Measurements from ENCODE around the gene SUSD4. TPM values are rescaled to one million over a fixed set of nuclear protein-coding genes. Genes with fewer than 3 reads are reported as not detected.

The SUSD4 gene
- total RNA-seq, 1 donor from 2014 or later, result 26.3 TPM

GRCh38 chr1:223343692-223344091, 20.3 kb downstream of the SUSD4 start:
- Histone ChIP-seq H3K36me3 (no peaks in the 10 kb centered on the region), H3K4me3 (no peak overlapping the region), H3K27ac (no peak overlapping the region), H3K9me3 (no peaks in the 10 kb centered on the region), H3K4me1 (peaks cover 7% of the 10 kb centered on the region), H3K27me3 (no peaks in the 10 kb centered on the region)
- TF ChIP-seq CTCF (IDR thresholded peaks at IDR 0.05) (no peak), POLR2AphosphoS5 (IDR thresholded peaks at IDR 0.05; ENCODE audit: insufficient read depth in 1 of 2, low read depth in 1 of 2) (no peak), POLR2A (IDR thresholded peaks at IDR 0.05) (no peak)
- DNase-seq (ENCODE audit: extremely low spot score in 2 of 2), result no peak
- intact Hi-C loops (cut with DNase I), result no loop called here

GRCh38 chr1:223341121-223341520, 22.9 kb downstream of the SUSD4 start:
- no peaks in the 10 kb centered on the region for H3K27me3 ChIP-seq
- no peaks in the 10 kb centered on the region for H3K36me3 ChIP-seq
- no peak for TF ChIP-seq POLR2A (IDR thresholded peaks at IDR 0.05)
- no peak for TF ChIP-seq POLR2AphosphoS5 (IDR thresholded peaks at IDR 0.05; ENCODE audit: insufficient read depth in 1 of 2, low read depth in 1 of 2)
- no peak for TF ChIP-seq CTCF (IDR thresholded peaks at IDR 0.05)
- intact Hi-C loops (cut with DNase I), result no loop called here
- no peak overlapping the region for H3K4me3 ChIP-seq
- H3K9me3 ChIP-seq, result no peaks in the 10 kb centered on the region
- no peak overlapping the region for H3K27ac ChIP-seq
- DNase-seq (ENCODE audit: extremely low spot score in 2 of 2), result no peak
- H3K4me1 ChIP-seq, result peaks cover 7% of the 10 kb centered on the region

- no peak for DNase-seq (ENCODE audit: extremely low spot score in 2 of 2)
- no peak overlapping the region for H3K27ac ChIP-seq
Measured at GRCh38 chr1:223340637-223341036, 23.3 kb downstream of the SUSD4 start.

GRCh38 chr1:223339861-223340260, 24.1 kb downstream of the SUSD4 start:
- DNase-seq (ENCODE audit: extremely low spot score in 2 of 2), result no peak
- H3K9me3 ChIP-seq, result no peaks in the 10 kb centered on the region
- intact Hi-C loops (cut with DNase I), result no loop called here
- TF ChIP-seq POLR2AphosphoS5 (IDR thresholded peaks at IDR 0.05; ENCODE audit: insufficient read depth in 1 of 2, low read depth in 1 of 2) (no peak), CTCF (IDR thresholded peaks at IDR 0.05) (no peak), POLR2A (IDR thresholded peaks at IDR 0.05) (no peak)
- H3K27me3 ChIP-seq, result no peaks in the 10 kb centered on the region
- no peak overlapping the region for H3K4me3 ChIP-seq
- H3K4me1 ChIP-seq, result peaks cover 7% of the 10 kb centered on the region
- no peaks in the 10 kb centered on the region for H3K36me3 ChIP-seq
- H3K27ac ChIP-seq, result no peak overlapping the region

More at GRCh38 chr1:223340637-223341036, 23.3 kb downstream of the SUSD4 start:
- Histone ChIP-seq H3K9me3 (no peaks in the 10 kb centered on the region), H3K4me1 (peaks cover 7% of the 10 kb centered on the region), H3K36me3 (no peaks in the 10 kb centered on the region), H3K27me3 (no peaks in the 10 kb centered on the region), H3K4me3 (no peak overlapping the region)
- intact Hi-C loops (cut with DNase I), result no loop called here
- no peak for TF ChIP-seq POLR2A (IDR thresholded peaks at IDR 0.05)
- no peak for TF ChIP-seq POLR2AphosphoS5 (IDR thresholded peaks at IDR 0.05; ENCODE audit: insufficient read depth in 1 of 2, low read depth in 1 of 2)
- no peak for TF ChIP-seq CTCF (IDR thresholded peaks at IDR 0.05)

- Histone ChIP-seq H3K4me1 (peaks cover 7% of the 10 kb centered on the region), H3K4me3 (no peak overlapping the region), H3K9me3 (no peaks in the 10 kb centered on the region), H3K27ac (no peak overlapping the region), H3K36me3 (no peaks in the 10 kb centered on the region), H3K27me3 (no peaks in the 10 kb centered on the region)
- intact Hi-C loops (cut with DNase I), result no loop called here
- DNase-seq (ENCODE audit: extremely low spot score in 2 of 2), result no peak
- no peak for TF ChIP-seq POLR2A (IDR thresholded peaks at IDR 0.05)
- no peak for TF ChIP-seq CTCF (IDR thresholded peaks at IDR 0.05)
- TF ChIP-seq POLR2AphosphoS5 (IDR thresholded peaks at IDR 0.05; ENCODE audit: insufficient read depth in 1 of 2, low read depth in 1 of 2), result no peak
Measured at GRCh38 chr1:223338811-223339746, 24.9 kb downstream of the SUSD4 start.
